ENCODE results near the gene PHF3. TPM values are rescaled to one million over a fixed set of nuclear protein-coding genes. Genes with fewer than 3 reads are reported as not detected.

Gene PHF3
- total and polyA plus RNA-seq, 2 donors (not counting 1 experiment from before 2014, with no cell fraction given) = 13.5 to 111 TPM

GRCh38 chr6:63675138-63675537, 39.5 kb downstream of the PHF3 start:
- ChIA-PET CTCF (no interaction called here), POLR2A (no interaction called here)
- H3K4me1 Mint-ChIP-seq = peaks cover 39% of the 10 kb centered on the region
- Histone ChIP-seq H3K27ac (ENCODE audit: low read length in 2 of 2) (peak overlapping the region in 1 of 2 donors; percentile 35), H2AFZ (ENCODE audit: insufficient read depth, low read depth, low read length, poor library complexity, severe bottlenecking) (no peak overlapping the region), H3K27me3 (replicated peaks in 1 of 4; ENCODE audit: control extremely low read depth in 1 of 4, control insufficient read depth in 3 of 4, insufficient read depth in 4 of 4, low read length in 3 of 4) (no peaks in the 10 kb centered on the region), H3K4me2 (replicated peaks; ENCODE audit: low read depth, low read length, poor library complexity, severe bottlenecking) (no peak overlapping the region), H3K9ac (ENCODE audit: low read length) (no peak overlapping the region), H3K4me1 (ENCODE audit: control insufficient read depth in 2 of 2, insufficient read depth in 2 of 2, low read length in 2 of 2) (peaks cover 13 to 32% of the 10 kb centered on the region in 2 donors), H3K4me3 (ENCODE audit: control extremely low read depth in 1 of 5, extremely low read depth in 1 of 5, insufficient read depth in 1 of 5, low read depth in 2 of 5, low read length in 4 of 5) (no peak overlapping the region), H3K79me2 (ENCODE audit: control insufficient read depth, insufficient read depth, low read length) (peaks cover 93% of the 10 kb centered on the region), H4K20me1 (ENCODE audit: control insufficient read depth, insufficient read depth, low read length, poor library complexity, severe bottlenecking) (peaks cover 56% of the 10 kb centered on the region), H3K9me3 (ENCODE audit: control extremely low read depth in 1 of 3, control insufficient read depth in 2 of 3, insufficient read depth in 1 of 3, low read length in 2 of 3) (no peaks in the 10 kb centered on the region), H3K36me3 (replicated peaks in 1 of 2; ENCODE audit: control extremely low read depth in 1 of 2, control insufficient read depth in 1 of 2, extremely low read depth in 1 of 2, insufficient read depth in 2 of 2, low read length in 1 of 2) (peaks cover 0 to 6% of the 10 kb centered on the region in 2 experiments)
- H3K27me3 Mint-ChIP-seq = no peaks in the 10 kb centered on the region
- H3K9me3 Mint-ChIP-seq (ENCODE audit: insufficient read depth) = no peaks in the 10 kb centered on the region
- TF ChIP-seq CTCF (IDR thresholded peaks at IDR 0.05) (no peak), EZH2 (IDR thresholded peaks at IDR 0.05; ENCODE audit: borderline replicate concordance, insufficient read depth, low read depth, low read length, poor library complexity, severe bottlenecking) (no peak)
- ATAC-seq (ENCODE audit: low read depth) = no peak
- H3K27ac Mint-ChIP-seq = no peak overlapping the region
- intact Hi-C loops (cut with micrococcal nuclease) = loop anchor here (2.0 kb wide), 1 partner anchor 14 kb away; no protein-coding TSS in a partner anchor
- WGBS (ENCODE audit: insufficient coverage) = no CpG with 5 or more reads among the region's 1 CpG
- DNase-seq = no peak
- H3K4me3 Mint-ChIP-seq = no peak overlapping the region

- Histone ChIP-seq H3K9me3 (ENCODE audit: control extremely low read depth in 1 of 3, control insufficient read depth in 2 of 3, insufficient read depth in 1 of 3, low read length in 2 of 3) (no peaks in the 10 kb centered on the region), H3K27me3 (replicated peaks in 1 of 4; ENCODE audit: control extremely low read depth in 1 of 4, control insufficient read depth in 3 of 4, insufficient read depth in 4 of 4, low read length in 3 of 4) (no peaks in the 10 kb centered on the region), H3K27ac (ENCODE audit: low read length in 2 of 2) (peak overlapping the region in 1 of 2 donors; percentile 7), H3K36me3 (replicated peaks in 1 of 2; ENCODE audit: control extremely low read depth in 1 of 2, control insufficient read depth in 1 of 2, extremely low read depth in 1 of 2, insufficient read depth in 2 of 2, low read length in 1 of 2) (peaks cover 0 to 10% of the 10 kb centered on the region in 2 experiments), H4K20me1 (ENCODE audit: control insufficient read depth, insufficient read depth, low read length, poor library complexity, severe bottlenecking) (peaks cover 49% of the 10 kb centered on the region), H3K4me1 (ENCODE audit: control insufficient read depth in 2 of 2, insufficient read depth in 2 of 2, low read length in 2 of 2) (peaks cover 13 to 32% of the 10 kb centered on the region in 2 donors), H3K79me2 (ENCODE audit: control insufficient read depth, insufficient read depth, low read length) (peaks cover 93% of the 10 kb centered on the region), H3K4me2 (replicated peaks; ENCODE audit: low read depth, low read length, poor library complexity, severe bottlenecking) (no peak overlapping the region), H3K4me3 (ENCODE audit: control extremely low read depth in 1 of 5, extremely low read depth in 1 of 5, insufficient read depth in 1 of 5, low read depth in 2 of 5, low read length in 4 of 5) (no peak overlapping the region), H3K9ac (ENCODE audit: low read length) (peak overlapping the region; percentile 5), H2AFZ (ENCODE audit: insufficient read depth, low read depth, low read length, poor library complexity, severe bottlenecking) (no peak overlapping the region)
- Mint-ChIP-seq H3K4me1 (peaks cover 41% of the 10 kb centered on the region), H3K9me3 (ENCODE audit: insufficient read depth) (no peaks in the 10 kb centered on the region), H3K4me3 (no peak overlapping the region), H3K27me3 (no peaks in the 10 kb centered on the region), H3K27ac (no peak overlapping the region)
- CTCF ChIA-PET = no interaction called here
- DNase-seq = no peak
- TF ChIP-seq CTCF (IDR thresholded peaks at IDR 0.05) = no peak
- TF ChIP-seq EZH2 (IDR thresholded peaks at IDR 0.05; ENCODE audit: borderline replicate concordance, insufficient read depth, low read depth, low read length, poor library complexity, severe bottlenecking) = no peak
- no peak for ATAC-seq (ENCODE audit: low read depth)
- intact Hi-C loops (cut with micrococcal nuclease) = no loop called here
- WGBS (ENCODE audit: insufficient coverage) = 92% methylated on average over 3 of the region's 3 CpGs
- POLR2A ChIA-PET = no interaction called here
These were observed 41.0 kb downstream of the PHF3 start for GRCh38 chr6:63676412-63677114.
